ENCODE measurements around the gene ZFR. TPM values are rescaled to one million over a fixed set of nuclear protein-coding genes. Genes with fewer than 3 reads are reported as not detected.
"Not testable (repeated sequence)": the region's sequence is repeated elsewhere in the genome, so short reads cannot be mapped to it uniquely, and the experiment has no call there.

ZFR gene
- polyA plus RNA-seq, 2 donors, result 21.8 to 21.9 TPM

DNA sequence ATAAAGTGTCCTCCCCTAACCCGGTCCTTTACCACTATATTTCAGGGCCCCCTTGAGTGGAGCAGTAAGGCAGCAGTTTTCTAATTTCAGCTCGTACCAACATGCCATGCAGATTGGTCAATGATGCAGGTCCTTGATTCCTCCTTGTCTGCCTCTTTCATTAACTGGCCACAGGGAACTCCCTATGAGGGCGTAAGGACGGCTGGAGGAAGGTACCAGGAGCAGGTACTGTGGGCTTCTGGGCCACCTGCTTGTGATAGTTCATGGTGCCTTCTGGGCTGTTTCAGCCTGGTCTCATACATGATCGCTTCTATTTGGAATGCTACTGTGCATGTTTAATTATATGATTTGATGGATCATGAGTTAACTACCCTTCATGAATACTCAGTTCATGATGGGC lies 9.4 kb upstream of the ZFR start:
- H3K27me3 ChIP-seq (ENCODE audit: control insufficient read depth in 1 of 2, insufficient read depth in 2 of 2, low read length in 2 of 2), result no peaks in the 10 kb centered on the region
- no peaks in the 10 kb centered on the region for H3K36me3 ChIP-seq (ENCODE audit: control insufficient read depth in 2 of 2, insufficient read depth in 2 of 2, low read length in 1 of 2)
- no peak overlapping the region for H3K4me3 ChIP-seq (ENCODE audit: low read depth in 1 of 2, low read length in 2 of 2)
- no peak overlapping the region for H3K27ac ChIP-seq (ENCODE audit: low read depth in 2 of 2, low read length in 1 of 2)
- 92 to 94% methylated on average over 5 of the region's 5 CpGs for WGBS, 2 donors
- no peaks in the 10 kb centered on the region for H3K4me1 ChIP-seq (ENCODE audit: control insufficient read depth in 2 of 2, insufficient read depth in 2 of 2, low read length in 1 of 2)
- no peaks in the 10 kb centered on the region for H3K9me3 ChIP-seq (ENCODE audit: control insufficient read depth in 2 of 2, insufficient read depth in 1 of 2, low read depth in 1 of 2, low read length in 1 of 2)

DNA sequence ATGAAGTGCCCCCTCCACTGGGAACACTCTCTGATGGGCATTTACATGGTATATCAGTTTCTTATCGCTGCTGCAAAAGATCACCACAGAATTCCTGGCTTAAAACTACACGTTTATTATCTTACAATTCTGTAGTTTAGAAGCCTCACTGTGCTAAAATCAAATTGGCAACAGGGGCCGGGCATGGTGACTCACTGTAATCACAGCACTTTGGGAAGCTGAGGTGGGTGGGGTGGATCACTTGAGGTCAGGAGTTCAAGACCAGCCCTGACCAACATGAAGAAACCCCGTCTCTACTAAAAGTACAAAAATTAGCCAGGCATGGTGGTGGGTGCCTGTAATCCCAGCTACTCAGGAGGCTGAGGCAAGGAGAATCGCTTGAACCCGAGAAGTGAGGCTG lies 7.8 kb upstream of the ZFR start:
- not testable (repeated sequence) for H3K4me1 ChIP-seq (ENCODE audit: control insufficient read depth in 2 of 2, insufficient read depth in 2 of 2, low read length in 1 of 2); H3K27me3 ChIP-seq (ENCODE audit: control insufficient read depth in 1 of 2, insufficient read depth in 2 of 2, low read length in 2 of 2); H3K9me3 ChIP-seq (ENCODE audit: control insufficient read depth in 2 of 2, insufficient read depth in 1 of 2, low read depth in 1 of 2, low read length in 1 of 2); H3K4me3 ChIP-seq (ENCODE audit: low read depth in 1 of 2, low read length in 2 of 2); H3K27ac ChIP-seq (ENCODE audit: low read depth in 2 of 2, low read length in 1 of 2); H3K36me3 ChIP-seq (ENCODE audit: control insufficient read depth in 2 of 2, insufficient read depth in 2 of 2, low read length in 1 of 2)
- 79 to 80% methylated on average over 6 of the region's 6 CpGs for WGBS, 2 donors

DNA sequence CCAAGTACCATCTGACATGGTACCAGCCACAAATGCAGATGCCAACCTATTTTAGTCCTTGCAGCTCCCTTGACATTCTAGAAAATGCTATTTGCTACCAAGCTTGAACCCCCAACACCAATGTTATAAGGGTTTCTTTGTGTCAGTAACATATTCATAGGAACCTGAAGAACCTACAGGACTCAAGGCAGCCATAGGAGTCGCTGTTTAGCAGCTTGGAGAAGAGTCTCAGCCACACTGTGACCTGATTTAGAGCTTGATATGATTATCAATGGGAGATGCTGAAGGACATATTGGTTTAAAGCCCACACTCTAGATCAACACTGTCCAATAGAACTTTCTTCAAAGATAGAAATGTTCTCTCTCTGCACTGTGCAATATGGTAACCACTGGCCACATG lies 6.4 kb upstream of the ZFR start:
- Histone ChIP-seq H3K4me1 (ENCODE audit: control insufficient read depth in 2 of 2, insufficient read depth in 2 of 2, low read length in 1 of 2) (peaks cover 0 to 2% of the 10 kb centered on the region in 2 donors), H3K4me3 (ENCODE audit: low read depth in 1 of 2, low read length in 2 of 2) (no peak overlapping the region), H3K27ac (ENCODE audit: low read depth in 2 of 2, low read length in 1 of 2) (no peak overlapping the region), H3K27me3 (ENCODE audit: control insufficient read depth in 1 of 2, insufficient read depth in 2 of 2, low read length in 2 of 2) (no peaks in the 10 kb centered on the region), H3K36me3 (ENCODE audit: control insufficient read depth in 2 of 2, insufficient read depth in 2 of 2, low read length in 1 of 2) (no peaks in the 10 kb centered on the region), H3K9me3 (ENCODE audit: control insufficient read depth in 2 of 2, insufficient read depth in 1 of 2, low read depth in 1 of 2, low read length in 1 of 2) (no peaks in the 10 kb centered on the region)
- 57 to 66% methylated on average over 1 of the region's 1 CpG for WGBS, 2 donors

DNA sequence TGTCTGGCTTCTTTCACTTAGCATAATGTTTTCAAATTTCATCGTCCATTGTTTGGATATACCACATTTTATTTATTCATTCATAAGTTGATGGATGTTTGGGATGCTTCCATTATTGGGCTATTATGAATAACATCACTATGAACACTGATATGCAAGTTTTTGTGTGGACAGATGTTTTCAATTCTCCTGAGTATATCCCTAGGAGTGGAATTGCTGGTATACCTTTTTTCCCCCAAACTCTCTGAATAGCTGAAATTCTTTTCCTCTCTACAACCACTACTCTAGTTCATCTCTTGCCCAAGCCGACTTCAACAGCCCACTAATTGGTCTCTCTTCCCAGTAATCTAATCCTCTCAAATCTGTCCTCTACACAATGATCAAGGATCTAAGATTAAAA lies 4.7 kb upstream of the ZFR start:
- no peak overlapping the region for H3K4me3 ChIP-seq (ENCODE audit: low read depth in 1 of 2, low read length in 2 of 2)
- no peaks in the 10 kb centered on the region for H3K27me3 ChIP-seq (ENCODE audit: control insufficient read depth in 1 of 2, insufficient read depth in 2 of 2, low read length in 2 of 2)
- H3K4me1 ChIP-seq (ENCODE audit: control insufficient read depth in 2 of 2, insufficient read depth in 2 of 2, low read length in 1 of 2), result peaks cover 2 to 8% of the 10 kb centered on the region in 2 donors
- WGBS, 2 donors, result 48 to 60% methylated on average over 2 of the region's 2 CpGs
- H3K27ac ChIP-seq (ENCODE audit: low read depth in 2 of 2, low read length in 1 of 2), result no peak overlapping the region
- no peaks in the 10 kb centered on the region for H3K36me3 ChIP-seq (ENCODE audit: control insufficient read depth in 2 of 2, insufficient read depth in 2 of 2, low read length in 1 of 2)
- H3K9me3 ChIP-seq (ENCODE audit: control insufficient read depth in 2 of 2, insufficient read depth in 1 of 2, low read depth in 1 of 2, low read length in 1 of 2), result no peaks in the 10 kb centered on the region

DNA sequence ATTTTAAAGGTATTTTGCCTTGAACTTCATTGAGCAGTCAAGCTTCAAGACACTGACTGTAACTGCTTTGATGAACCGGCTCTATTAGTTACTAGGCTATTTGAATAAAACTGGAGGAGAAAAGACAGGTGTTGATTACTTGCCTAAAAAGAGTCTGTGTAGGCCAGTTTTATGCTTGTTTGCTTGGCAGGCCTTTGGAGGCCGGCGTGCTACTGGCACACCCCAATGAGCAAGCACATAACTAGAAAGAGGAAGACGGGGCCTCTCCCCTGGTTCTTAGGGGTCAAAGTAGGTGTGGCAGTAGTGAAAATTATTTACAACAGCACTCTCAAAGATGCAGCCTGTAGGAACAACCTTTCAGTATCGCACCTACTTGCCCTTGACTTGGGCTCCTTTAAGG lies 2.1 kb upstream of the ZFR start:
- Histone ChIP-seq H3K9me3 (ENCODE audit: control insufficient read depth in 2 of 2, insufficient read depth in 1 of 2, low read depth in 1 of 2, low read length in 1 of 2) (no peaks in the 10 kb centered on the region), H3K27me3 (ENCODE audit: control insufficient read depth in 1 of 2, insufficient read depth in 2 of 2, low read length in 2 of 2) (no peaks in the 10 kb centered on the region), H3K27ac (ENCODE audit: low read depth in 2 of 2, low read length in 1 of 2) (peak overlapping the region; percentile 66 to 73), H3K36me3 (ENCODE audit: control insufficient read depth in 2 of 2, insufficient read depth in 2 of 2, low read length in 1 of 2) (no peaks in the 10 kb centered on the region), H3K4me1 (ENCODE audit: control insufficient read depth in 2 of 2, insufficient read depth in 2 of 2, low read length in 1 of 2) (peaks cover 2 to 8% of the 10 kb centered on the region in 2 donors), H3K4me3 (ENCODE audit: low read depth in 1 of 2, low read length in 2 of 2) (no peak overlapping the region)
- WGBS, 2 donors, result 54 to 57% methylated on average over 5 of the region's 5 CpGs

DNA sequence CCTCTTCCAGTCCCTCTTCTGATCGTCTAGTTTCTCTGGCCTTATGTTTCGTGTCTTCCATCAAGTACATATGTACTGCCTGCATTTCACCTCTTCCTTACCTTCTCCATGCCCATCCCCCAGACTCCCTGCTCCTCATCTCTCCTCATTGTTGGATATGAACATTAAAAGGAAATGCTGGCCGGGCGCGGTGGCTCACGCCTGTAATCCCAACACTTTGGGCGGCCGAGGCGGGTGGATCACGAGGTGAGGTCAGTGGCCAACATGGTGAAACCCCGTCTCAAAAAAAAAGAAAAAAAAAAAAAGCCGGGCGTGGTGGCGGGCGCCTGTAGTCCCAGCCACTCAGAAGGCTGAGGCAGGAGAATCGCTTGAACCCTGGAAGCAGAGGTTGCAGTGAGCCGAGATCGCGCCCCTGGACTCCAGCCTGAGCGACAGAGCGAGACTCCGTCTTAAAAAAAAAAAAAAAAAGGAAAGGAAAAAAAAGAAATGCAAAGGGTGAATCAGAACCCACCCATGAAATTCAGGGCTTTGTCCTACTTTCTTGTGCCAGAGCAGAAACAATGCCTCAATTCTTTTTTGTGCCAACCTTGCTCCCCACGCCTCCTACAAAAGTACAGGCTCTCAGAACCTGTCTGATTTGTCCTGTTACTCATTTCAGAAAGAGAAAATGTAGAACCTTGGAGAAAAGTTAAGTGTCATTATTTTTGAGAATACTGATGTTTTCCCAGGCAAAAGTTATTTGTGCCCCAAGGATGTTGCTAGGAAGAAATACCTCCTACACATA lies 1.5 kb upstream of the ZFR start:
- Histone ChIP-seq H3K4me1 (ENCODE audit: control insufficient read depth in 2 of 2, insufficient read depth in 2 of 2, low read length in 1 of 2) (peaks cover 2 to 8% of the 10 kb centered on the region in 2 donors), H3K27ac (ENCODE audit: low read depth in 2 of 2, low read length in 1 of 2) (peak overlapping the region; percentile 66 to 71), H3K4me3 (ENCODE audit: low read depth in 1 of 2, low read length in 2 of 2) (no peak overlapping the region), H3K27me3 (ENCODE audit: control insufficient read depth in 1 of 2, insufficient read depth in 2 of 2, low read length in 2 of 2) (no peaks in the 10 kb centered on the region), H3K9me3 (ENCODE audit: control insufficient read depth in 2 of 2, insufficient read depth in 1 of 2, low read depth in 1 of 2, low read length in 1 of 2) (no peaks in the 10 kb centered on the region), H3K36me3 (ENCODE audit: control insufficient read depth in 2 of 2, insufficient read depth in 2 of 2, low read length in 1 of 2) (no peaks in the 10 kb centered on the region)
- WGBS, 2 donors, result 64 to 68% methylated on average over 20 to 23 of the region's 23 CpGs

DNA sequence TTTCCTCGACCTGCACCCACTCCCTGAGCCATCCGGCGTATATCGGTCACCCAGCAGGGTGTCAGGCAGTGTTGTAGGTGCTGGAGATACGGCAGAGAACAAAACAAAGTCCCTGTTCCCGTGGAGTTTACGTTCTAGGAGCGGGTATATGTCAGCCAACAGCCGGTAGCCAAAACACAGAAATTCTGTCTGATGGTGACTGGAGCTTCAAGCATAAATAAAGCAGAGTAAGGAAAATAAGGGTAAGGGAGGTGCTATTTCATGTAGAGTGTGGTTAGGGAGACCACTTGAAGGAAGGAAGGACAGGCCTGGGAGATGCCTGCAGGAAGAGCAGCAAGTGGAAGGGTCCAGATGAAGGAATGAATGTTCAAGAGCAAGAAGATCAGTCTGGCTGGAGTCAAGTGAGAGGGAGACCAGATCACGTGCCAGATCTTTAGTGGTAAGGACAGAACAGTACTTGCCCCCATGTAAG lies 783 bp upstream of the ZFR start:
- Histone ChIP-seq H3K27me3 (ENCODE audit: control insufficient read depth in 1 of 2, insufficient read depth in 2 of 2, low read length in 2 of 2) (no peaks in the 10 kb centered on the region), H3K36me3 (ENCODE audit: control insufficient read depth in 2 of 2, insufficient read depth in 2 of 2, low read length in 1 of 2) (no peaks in the 10 kb centered on the region), H3K27ac (ENCODE audit: low read depth in 2 of 2, low read length in 1 of 2) (peak overlapping the region; percentile 43 to 63), H3K9me3 (ENCODE audit: control insufficient read depth in 2 of 2, insufficient read depth in 1 of 2, low read depth in 1 of 2, low read length in 1 of 2) (no peaks in the 10 kb centered on the region), H3K4me1 (ENCODE audit: control insufficient read depth in 2 of 2, insufficient read depth in 2 of 2, low read length in 1 of 2) (peaks cover 2 to 8% of the 10 kb centered on the region in 2 donors), H3K4me3 (ENCODE audit: low read depth in 1 of 2, low read length in 2 of 2) (peak overlapping the region in 1 of 2 donors; percentile 83)
- 79 to 80% methylated on average over 10 of the region's 10 CpGs for WGBS, 2 donors

DNA sequence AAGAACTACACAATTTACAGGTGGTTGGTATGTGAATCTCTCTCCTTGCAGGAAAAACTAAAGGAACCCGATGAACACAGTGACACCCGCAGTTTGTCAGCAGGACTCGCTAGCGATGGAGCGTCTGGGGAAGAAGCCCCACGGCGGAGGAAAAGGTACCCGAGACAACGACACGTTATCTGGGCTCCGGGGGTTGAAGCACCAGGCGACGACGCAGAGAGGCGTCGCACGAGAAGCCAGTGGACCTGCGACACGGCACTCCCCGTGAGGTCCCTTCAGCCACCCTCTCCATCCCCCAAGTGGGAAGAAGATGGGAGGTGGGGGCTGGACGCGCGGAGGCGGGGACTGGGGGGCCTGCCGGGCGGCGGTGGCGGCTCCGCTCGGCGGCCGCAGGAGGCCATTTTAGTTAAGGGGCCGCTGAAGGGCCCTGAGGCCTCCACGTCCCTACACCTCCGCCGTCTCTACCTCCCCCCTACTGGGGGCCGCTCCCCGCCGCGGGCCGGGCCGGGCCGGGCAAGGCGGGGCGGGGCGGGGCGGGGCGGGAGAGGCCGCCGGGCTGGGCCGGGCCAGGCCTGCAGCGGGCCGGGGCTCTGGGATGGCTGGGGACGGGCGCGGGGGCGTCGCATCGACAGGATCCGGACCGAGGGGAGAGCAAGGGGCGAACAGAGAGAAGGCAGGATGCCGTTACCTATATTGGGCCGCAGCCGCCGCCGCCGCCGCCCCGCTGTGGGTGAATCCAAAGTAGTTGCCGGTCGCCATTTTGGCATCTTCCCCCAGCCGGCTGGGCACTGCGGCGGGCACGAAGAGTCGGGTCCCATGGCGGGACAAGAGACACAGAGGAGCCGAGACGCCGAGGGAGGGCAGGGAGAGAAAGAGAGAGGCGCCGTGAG lies 754 bp downstream of the ZFR start:
- 0 to 1% methylated on average over 55 to 83 of the region's 83 CpGs for WGBS, 2 donors
- Histone ChIP-seq H3K4me1 (ENCODE audit: control insufficient read depth in 2 of 2, insufficient read depth in 2 of 2, low read length in 1 of 2) (peaks cover 2 to 12% of the 10 kb centered on the region in 2 donors), H3K4me3 (ENCODE audit: low read depth in 1 of 2, low read length in 2 of 2) (peak overlapping the region; percentile 83 to 87)

DNA sequence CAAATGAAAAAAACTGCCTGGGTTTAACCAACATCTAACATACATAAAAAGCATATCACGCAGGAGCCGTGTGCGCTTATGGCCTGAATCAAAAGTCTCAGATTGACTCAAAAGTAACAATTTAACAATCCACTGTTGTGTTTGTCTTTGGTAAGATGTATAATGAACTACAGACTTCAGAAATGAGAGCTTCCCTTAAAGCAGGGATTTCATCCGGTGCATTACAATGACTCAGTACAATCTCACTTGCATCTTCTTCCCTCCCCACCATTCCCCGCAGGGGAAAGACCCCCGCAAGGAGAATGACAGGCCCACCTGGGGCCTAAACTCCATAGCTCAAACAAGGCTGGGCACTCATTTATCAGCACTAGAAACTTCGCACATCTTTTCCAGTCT lies 1.4 kb downstream of the ZFR start:
- Histone ChIP-seq H3K36me3 (ENCODE audit: control insufficient read depth in 2 of 2, insufficient read depth in 2 of 2, low read length in 1 of 2) (no peaks in the 10 kb centered on the region), H3K4me1 (ENCODE audit: control insufficient read depth in 2 of 2, insufficient read depth in 2 of 2, low read length in 1 of 2) (peaks cover 2 to 12% of the 10 kb centered on the region in 2 donors), H3K27me3 (ENCODE audit: control insufficient read depth in 1 of 2, insufficient read depth in 2 of 2, low read length in 2 of 2) (no peaks in the 10 kb centered on the region), H3K9me3 (ENCODE audit: control insufficient read depth in 2 of 2, insufficient read depth in 1 of 2, low read depth in 1 of 2, low read length in 1 of 2) (no peaks in the 10 kb centered on the region), H3K4me3 (ENCODE audit: low read depth in 1 of 2, low read length in 2 of 2) (peak overlapping the region; percentile 83 to 87), H3K27ac (ENCODE audit: low read depth in 2 of 2, low read length in 1 of 2) (peak overlapping the region; percentile 86 to 94)
- WGBS, 2 donors, result 10 to 12% methylated on average over 7 of the region's 7 CpGs

More for the DNA sequence above, 754 bp downstream of the ZFR start:
- H3K9me3 ChIP-seq (ENCODE audit: control insufficient read depth in 2 of 2, insufficient read depth in 1 of 2, low read depth in 1 of 2, low read length in 1 of 2), result no peaks in the 10 kb centered on the region
- no peaks in the 10 kb centered on the region for H3K27me3 ChIP-seq (ENCODE audit: control insufficient read depth in 1 of 2, insufficient read depth in 2 of 2, low read length in 2 of 2)
- no peaks in the 10 kb centered on the region for H3K36me3 ChIP-seq (ENCODE audit: control insufficient read depth in 2 of 2, insufficient read depth in 2 of 2, low read length in 1 of 2)
- peak overlapping the region; percentile 86 to 94 for H3K27ac ChIP-seq (ENCODE audit: low read depth in 2 of 2, low read length in 1 of 2)

All from esophagus (tissue), 2 donors.